ENCODE measurements around the gene DDO.

DNA sequence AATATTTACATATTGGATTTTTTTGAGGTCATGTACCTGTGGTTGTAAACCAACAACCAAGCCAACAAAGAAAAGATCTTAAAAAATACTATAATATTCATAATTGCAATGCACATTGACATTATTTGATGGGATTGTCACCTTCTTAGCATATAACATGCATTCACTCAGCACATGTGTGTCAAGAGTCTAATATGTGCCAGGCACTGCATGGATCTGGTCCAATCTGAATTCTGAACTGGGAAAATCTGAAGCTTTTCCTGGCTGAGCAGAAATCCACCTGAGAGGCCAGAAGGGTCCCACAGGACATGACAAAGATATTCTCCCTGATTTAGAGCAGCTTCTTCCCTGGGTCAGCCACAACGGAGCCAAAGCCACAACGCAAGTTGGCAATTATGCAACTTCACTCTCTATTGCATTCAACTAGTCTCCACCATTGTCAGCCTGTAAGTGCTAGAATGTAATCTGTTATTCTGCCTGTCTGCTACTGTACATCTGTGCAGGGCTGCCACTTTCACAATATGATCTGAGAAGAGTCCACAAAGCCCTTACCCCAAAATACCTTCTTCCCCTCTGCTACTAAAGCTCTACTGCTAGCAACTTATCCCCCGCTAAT lies 17.0 kb upstream of the DDO start:
- no peak for TF ChIP-seq POLR2AphosphoS5 (IDR thresholded peaks at IDR 0.05)
- TF ChIP-seq, protein P1, sequence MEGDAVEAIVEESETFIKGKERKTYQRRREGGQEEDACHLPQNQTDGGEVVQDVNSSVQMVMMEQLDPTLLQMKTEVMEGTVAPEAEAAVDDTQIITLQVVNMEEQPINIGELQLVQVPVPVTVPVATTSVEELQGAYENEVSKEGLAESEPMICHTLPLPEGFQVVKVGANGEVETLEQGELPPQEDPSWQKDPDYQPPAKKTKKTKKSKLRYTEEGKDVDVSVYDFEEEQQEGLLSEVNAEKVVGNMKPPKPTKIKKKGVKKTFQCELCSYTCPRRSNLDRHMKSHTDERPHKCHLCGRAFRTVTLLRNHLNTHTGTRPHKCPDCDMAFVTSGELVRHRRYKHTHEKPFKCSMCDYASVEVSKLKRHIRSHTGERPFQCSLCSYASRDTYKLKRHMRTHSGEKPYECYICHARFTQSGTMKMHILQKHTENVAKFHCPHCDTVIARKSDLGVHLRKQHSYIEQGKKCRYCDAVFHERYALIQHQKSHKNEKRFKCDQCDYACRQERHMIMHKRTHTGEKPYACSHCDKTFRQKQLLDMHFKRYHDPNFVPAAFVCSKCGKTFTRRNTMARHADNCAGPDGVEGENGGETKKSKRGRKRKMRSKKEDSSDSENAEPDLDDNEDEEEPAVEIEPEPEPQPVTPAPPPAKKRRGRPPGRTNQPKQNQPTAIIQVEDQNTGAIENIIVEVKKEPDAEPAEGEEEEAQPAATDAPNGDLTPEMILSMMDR (IDR thresholded peaks at IDR 0.05), result no peak

Data from gastroesophageal sphincter (tissue), 3 donors.